ENCODE measurements around the gene TXNDC15. TPM values are rescaled to one million over a fixed set of nuclear protein-coding genes. Genes with fewer than 3 reads are reported as not detected.

The TXNDC15 gene
- total RNA-seq, 1 donor from 2014 or later = 20.8 TPM

- TF ChIP-seq CTCF (IDR thresholded peaks at IDR 0.05; ENCODE audit: insufficient read depth, low read length, poor library complexity, severe bottlenecking) = no peak
- H3K27me3 ChIP-seq (ENCODE audit: control insufficient read depth, insufficient read depth, low read length) = no peaks in the 10 kb centered on the region
- DNase-seq (ENCODE audit: low read depth) = no peak
- no peaks in the 10 kb centered on the region for H3K36me3 ChIP-seq (ENCODE audit: control insufficient read depth, insufficient read depth, low read length)
- no peak overlapping the region for H3K4me3 ChIP-seq (ENCODE audit: low read depth, low read length)
Measured at GRCh38 chr5:134938030-134938429, 63.9 kb downstream of the TXNDC15 start.

- TF ChIP-seq CTCF (IDR thresholded peaks at IDR 0.05; ENCODE audit: insufficient read depth, low read length, poor library complexity, severe bottlenecking) = no peak
- Histone ChIP-seq H3K4me3 (ENCODE audit: low read depth, low read length) (no peak overlapping the region), H3K36me3 (ENCODE audit: control insufficient read depth, insufficient read depth, low read length) (no peaks in the 10 kb centered on the region), H3K27me3 (ENCODE audit: control insufficient read depth, insufficient read depth, low read length) (no peaks in the 10 kb centered on the region)
- no peak for DNase-seq (ENCODE audit: low read depth)
Measured at GRCh38 chr5:134939500-134939899, 65.3 kb downstream of the TXNDC15 start.

GRCh38 chr5:134943547-134943946 is 69.4 kb downstream of the TXNDC15 start:
- H3K4me3 ChIP-seq (ENCODE audit: low read depth, low read length) = no peak overlapping the region
- no peaks in the 10 kb centered on the region for H3K27me3 ChIP-seq (ENCODE audit: control insufficient read depth, insufficient read depth, low read length)
- H3K36me3 ChIP-seq (ENCODE audit: control insufficient read depth, insufficient read depth, low read length) = no peaks in the 10 kb centered on the region
- no peak for DNase-seq (ENCODE audit: low read depth)
- no peak for TF ChIP-seq CTCF (IDR thresholded peaks at IDR 0.05; ENCODE audit: insufficient read depth, low read length, poor library complexity, severe bottlenecking)

GRCh38 chr5:134944630-134945029 is 70.5 kb downstream of the TXNDC15 start:
- no peak for DNase-seq (ENCODE audit: low read depth)
- Histone ChIP-seq H3K36me3 (ENCODE audit: control insufficient read depth, insufficient read depth, low read length) (no peaks in the 10 kb centered on the region), H3K4me3 (ENCODE audit: low read depth, low read length) (no peak overlapping the region), H3K27me3 (ENCODE audit: control insufficient read depth, insufficient read depth, low read length) (no peaks in the 10 kb centered on the region)
- TF ChIP-seq CTCF (IDR thresholded peaks at IDR 0.05; ENCODE audit: insufficient read depth, low read length, poor library complexity, severe bottlenecking) = no peak

- Histone ChIP-seq H3K36me3 (ENCODE audit: control insufficient read depth, insufficient read depth, low read length) (no peaks in the 10 kb centered on the region), H3K27me3 (ENCODE audit: control insufficient read depth, insufficient read depth, low read length) (no peaks in the 10 kb centered on the region), H3K4me3 (ENCODE audit: low read depth, low read length) (no peak overlapping the region)
- TF ChIP-seq CTCF (IDR thresholded peaks at IDR 0.05; ENCODE audit: insufficient read depth, low read length, poor library complexity, severe bottlenecking) = no peak
- no peak for DNase-seq (ENCODE audit: low read depth)
Measured at GRCh38 chr5:134945041-134945440, 70.9 kb downstream of the TXNDC15 start.

GRCh38 chr5:134948911-134949310 is 74.7 kb downstream of the TXNDC15 start:
- no peaks in the 10 kb centered on the region for H3K27me3 ChIP-seq (ENCODE audit: control insufficient read depth, insufficient read depth, low read length)
- H3K36me3 ChIP-seq (ENCODE audit: control insufficient read depth, insufficient read depth, low read length) = no peaks in the 10 kb centered on the region
- TF ChIP-seq CTCF (IDR thresholded peaks at IDR 0.05; ENCODE audit: insufficient read depth, low read length, poor library complexity, severe bottlenecking) = no peak
- no peak for DNase-seq (ENCODE audit: low read depth)
- H3K4me3 ChIP-seq (ENCODE audit: low read depth, low read length) = no peak overlapping the region
